NT2/D1 (cell line): ENCODE results near the gene BCL2L15.

Experiments
- DNase-seq: peaks from one replicate; pipeline ENCODE4 v3.0.0-alpha.2; 2011; ENCODE audit warnings: low read depth, low spot score
- H3K27me3 ChIP-seq: 2 replicates; pipeline ENCODE4 v1.6.0; 2011; ENCODE audit warnings: mild to moderate bottlenecking; ENCODE audit not compliant: insufficient read length, insufficient read depth
- H3K36me3 ChIP-seq: 2 replicates; pipeline ENCODE4 v1.6.1; 2011; ENCODE audit warnings: mild to moderate bottlenecking, low read length, mixed read lengths; ENCODE audit not compliant: insufficient read depth, insufficient read length
- H3K4me1 ChIP-seq: 2 replicates; pipeline ENCODE4 v1.5.1; 2011; ENCODE audit not compliant: insufficient read depth, insufficient read length
- H3K4me3 ChIP-seq: 2 replicates; pipeline ENCODE4 v1.5.1; 2011; ENCODE audit warnings: low read depth; ENCODE audit not compliant: insufficient read length
- H3K9ac ChIP-seq: 2 replicates; pipeline ENCODE4 v1.6.0; 2011; ENCODE audit warnings: low read depth; ENCODE audit not compliant: insufficient read length
- H3K9me3 ChIP-seq: 2 replicates; pipeline ENCODE4 v1.5.1; 2011; ENCODE audit warnings: mild to moderate bottlenecking, low read length; ENCODE audit not compliant: insufficient read depth
- SUZ12 ChIP-seq: IDR thresholded peaks from 2 replicates; pipeline ENCODE4 v1.6.1; 2011; ENCODE audit not compliant: insufficient read length, insufficient read depth; ENCODE audit errors: extremely low read depth
- YY1 ChIP-seq: IDR thresholded peaks from 2 replicates; pipeline ENCODE4 v1.6.1; 2011; ENCODE audit not compliant: insufficient read length, insufficient read depth
- ZNF274 ChIP-seq: IDR thresholded peaks from 2 replicates; pipeline ENCODE4 v1.6.1; 2011; ENCODE audit warnings: mild to moderate bottlenecking, low read depth, low read length

BCL2L15 gene

DNA sequence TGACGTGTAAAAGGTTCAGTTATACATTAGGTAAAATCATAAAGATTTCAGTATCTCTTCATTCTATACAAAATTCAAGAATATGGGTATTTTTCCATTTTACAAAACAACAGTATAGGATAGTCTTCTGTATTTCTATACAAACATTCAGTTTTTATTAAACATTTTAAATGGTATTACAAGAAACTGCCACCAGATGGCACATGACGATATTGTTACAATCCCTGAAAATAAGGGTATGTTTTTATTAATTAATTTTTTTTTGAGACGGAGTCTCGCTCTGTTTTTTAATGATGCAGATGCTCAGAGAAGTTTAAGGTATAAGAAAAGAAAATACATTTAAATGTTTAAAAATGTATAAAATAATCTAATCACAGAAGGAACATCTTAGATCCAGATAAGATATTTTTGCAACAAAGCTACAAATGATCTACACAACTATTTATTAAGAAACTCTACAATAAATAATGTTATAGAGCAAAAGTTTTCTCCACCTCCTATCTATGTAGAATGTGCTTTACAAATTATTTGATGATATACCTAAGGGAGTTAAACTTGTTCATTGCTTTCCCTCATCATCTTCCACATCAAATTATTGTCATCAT, 51.6 kb downstream of the BCL2L15 start:
- H3K9me3 ChIP-seq, result no peaks in the 10 kb centered on the region
- no peak overlapping the region for H3K9ac ChIP-seq
- no peaks in the 10 kb centered on the region for H3K27me3 ChIP-seq
- TF ChIP-seq SUZ12 (no peak), ZNF274 (no peak), YY1 (no peak)
- no peak overlapping the region for H3K4me3 ChIP-seq
- H3K4me1 ChIP-seq, result no peaks in the 10 kb centered on the region
- DNase-seq, result no peak
- H3K36me3 ChIP-seq, result no peaks in the 10 kb centered on the region

DNA sequence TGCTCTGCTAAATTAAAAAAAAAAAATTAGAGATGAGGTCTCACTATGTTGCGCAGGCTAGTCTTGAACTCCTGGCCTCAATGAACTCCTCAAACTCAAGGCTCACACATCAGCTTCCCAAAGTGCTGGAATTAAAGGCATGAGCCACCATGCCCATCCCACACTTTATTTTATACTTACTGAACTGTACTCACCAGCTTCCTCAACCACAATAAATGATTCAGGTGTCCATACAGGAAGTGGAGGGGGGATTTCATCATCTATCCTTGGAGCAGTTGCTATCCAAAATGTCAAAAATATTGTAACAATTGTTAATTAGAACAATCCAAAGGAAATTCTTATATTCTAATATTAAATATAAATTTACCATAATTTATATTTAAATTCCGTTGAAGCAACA, 52.7 kb downstream of the BCL2L15 start:
- DNase-seq, result no peak
- Histone ChIP-seq H3K27me3 (no peaks in the 10 kb centered on the region), H3K9me3 (no peaks in the 10 kb centered on the region), H3K4me1 (no peaks in the 10 kb centered on the region), H3K9ac (no peak overlapping the region), H3K4me3 (no peak overlapping the region), H3K36me3 (no peaks in the 10 kb centered on the region)
- TF ChIP-seq SUZ12 (no peak), YY1 (no peak), ZNF274 (no peak)
